K562 (cell line): ENCODE data around the gene GPER1. TPM values are rescaled to one million over a fixed set of nuclear protein-coding genes. Genes with fewer than 3 reads are reported as not detected.

ENCODE experiments used
- CHD2 ChIP-seq: IDR thresholded peaks from 2 replicates; pipeline ENCODE4 v1.6.1; 2011; ENCODE audit warnings: low read depth, low read length
- KLF6 ChIP-seq: fragments of 250-450 bp; sonication (Bioruptor Pico); IDR thresholded peaks from 2 replicates; pipeline ENCODE4 v1.4.0; 2020; ENCODE audit warnings: mild to moderate bottlenecking, moderate library complexity, borderline replicate concordance
- MCM7 ChIP-seq, 2 experiments: fragments of 450-650 bp; IDR thresholded peaks; 2 replicates each; pipeline ENCODE4 v1.6.1; 2016 to 2018
- MTA2 ChIP-seq: fragments of 450-650 bp; IDR thresholded peaks from 2 replicates; pipeline ENCODE4 v1.6.1; 2016; ENCODE audit warnings: low read depth
- NBN ChIP-seq: fragments of 450-650 bp; IDR thresholded peaks from 2 replicates; pipeline ENCODE4 v1.6.1; 2016; ENCODE audit warnings: low read depth, mild to moderate bottlenecking
- RBBP5 ChIP-seq: fragments of 200-600 bp; sonication (generic); IDR thresholded peaks from 2 replicates; pipeline ENCODE4 v1.6.1; 2012; ENCODE audit warnings: borderline replicate concordance, mild to moderate bottlenecking, low read length, control low read depth, inconsistent platforms; ENCODE audit not compliant: insufficient read depth, poor library complexity, severe bottlenecking
- TAF1 ChIP-seq: IDR thresholded peaks from 2 replicates; pipeline ENCODE4 v1.6.1; 2011; ENCODE audit warnings: mild to moderate bottlenecking, low read length, moderate library complexity; ENCODE audit not compliant: insufficient read depth, control insufficient read depth, severe bottlenecking; ENCODE audit errors: extremely low read depth
- TAF7 ChIP-seq: fragments of 450-650 bp; IDR thresholded peaks from 2 replicates; pipeline ENCODE4 v1.6.1; 2016; ENCODE audit warnings: missing genetic modification characterization, missing compliant biosample characterization
- TEAD4 ChIP-seq, 2 experiments: sonication (generic) in 1 of 2; formaldehyde crosslinking in 1 of 2; IDR thresholded peaks; 2 replicates each; pipeline versions ENCODE4 v1.6.1 to v1.8.0; 2012 to 2022; ENCODE audit warnings: borderline replicate concordance in 1 of 2, inconsistent platforms in 1 of 2, low read length in 1 of 2, mild to moderate bottlenecking in 1 of 2, missing genetic modification reagents in 1 of 2
- TFAM ChIP-seq: fragments of 250-450 bp; sonication (Bioruptor Pico); conservative IDR thresholded peaks from 2 replicates; pipeline ENCODE4 v1.5.0; 2021; ENCODE audit warnings: mild to moderate bottlenecking, moderate library complexity
- TOE1 ChIP-seq, 2 experiments: fragments of 450-650 bp in 1 of 2; sonication (generic) in 1 of 2; formaldehyde crosslinking in 1 of 2; IDR thresholded peaks; 2 replicates each; pipeline versions ENCODE4 v1.7.1 to v1.8.0; 2016 to 2022; ENCODE audit warnings: borderline replicate concordance in 2 of 2, mild to moderate bottlenecking in 2 of 2, antibody characterized with exemption in 1 of 2, inconsistent platforms in 1 of 2, low read depth in 1 of 2, missing genetic modification reagents in 1 of 2, moderate library complexity in 1 of 2
- ZBTB12 ChIP-seq: fragments of 250-450 bp; sonication (Bioruptor Pico); IDR thresholded peaks from 2 replicates; pipeline ENCODE4 v1.4.0; 2020
- ZBTB8A ChIP-seq: fragments of 450-650 bp; IDR thresholded peaks from 2 replicates; pipeline ENCODE4 v1.6.1; 2018; ENCODE audit warnings: mild to moderate bottlenecking, moderate library complexity; ENCODE audit not compliant: partially characterized antibody
- ZFX ChIP-seq: sonication (generic); formaldehyde crosslinking; IDR thresholded peaks from 2 replicates; pipeline ENCODE4 v1.8.0; 2022; ENCODE audit warnings: mild to moderate bottlenecking, missing genetic modification reagents, moderate library complexity
- ZNF23 ChIP-seq: fragments of 250-450 bp; sonication (Bioruptor Pico); IDR thresholded peaks from 2 replicates; pipeline ENCODE4 v1.4.0; 2020; ENCODE audit warnings: mild to moderate bottlenecking
- ZNF740 ChIP-seq, 3 experiments: fragments of 200-800 bp in 1 of 3; sonication (Bioruptor generic) in 1 of 3; sonication (generic) in 1 of 3; formaldehyde crosslinking in 1 of 3; IDR thresholded peaks; 2 replicates each; pipeline versions ENCODE4 v1.6.1 to v1.8.0; 2016 to 2022; ENCODE audit warnings: mild to moderate bottlenecking in 2 of 3, missing compliant biosample characterization in 2 of 3, missing genetic modification characterization in 2 of 3, missing genetic modification reagents in 1 of 3
- ZNF778 ChIP-seq: fragments of 450-650 bp; formaldehyde crosslinking; IDR thresholded peaks from 2 replicates; pipeline ENCODE4 v1.4.0; 2020; ENCODE audit warnings: mild to moderate bottlenecking, moderate library complexity
- polyA plus RNA-seq, 8 experiments: library from polyadenylated mRNA; depleted of rRNA in 4 of 8; stranded (reverse) in 5 of 8; unstranded in 3 of 8; fragments of >200 nt; fragmentation: Nextera tagmentation in 2 of 8; fragmentation: Illumina TruSeq in 1 of 8; extraction: Ambion mirVana in 2 of 8; extraction: Trizol in 1 of 8; gene quantifications; 2 replicates each; pipeline versions ENCODE4 v1.2.1 to v1.2.3, GENCODE V29; 2011 to 2014; ENCODE audit warnings: inconsistent platforms in 1 of 8, missing spikeins in 1 of 8
- total RNA-seq, 7 experiments: library from RNA; depleted of rRNA in 6 of 7; stranded (reverse); fragments of >200 nt in 6 of 7; fragmentation: Illumina TruSeq in 2 of 7; extraction: Trizol in 2 of 7; gene quantifications; 2 replicates each; pipeline versions ENCODE4 v1.2.1 to v1.2.3, GENCODE V29; 2011 to 2021; ENCODE audit warnings: low replicate concordance in 1 of 7
- TF ChIP-seq, protein P1 (sequence below): IDR thresholded peaks from 2 replicates; pipeline ENCODE4 v1.6.1; 2016; ENCODE audit warnings: missing genetic modification characterization, missing compliant biosample characterization
- TF ChIP-seq, protein P2 (sequence below): sonication (generic); formaldehyde crosslinking; IDR thresholded peaks from 2 replicates; pipeline ENCODE4 v1.8.1; 2023; ENCODE audit warnings: mild to moderate bottlenecking, missing genetic modification reagents

The GPER1 gene
- total and polyA plus RNA-seq, 9 of the 15 experiments (the other 6 are each of a cell fraction or from before 2014, with no cell fraction given): 0.04 to 0.09 (median 0.08) TPM; not detected in 6

GRCh38 chr7:1041551-1042491 lies 46.1 kb upstream of the GPER1 start (continued):
- TF ChIP-seq ZBTB12 (no peak), TOE1 (IDR thresholded peaks at IDR 0.05; ENCODE audit: borderline replicate concordance) (no peak), TOE1 (CRISPR knock-in tag; IDR thresholded peaks at IDR 0.05; ENCODE audit: borderline replicate concordance, low read depth) (no peak), MTA2 (no peak), ZFX (CRISPR knock-in tag) (peak; percentile 34; the same call in 1 of the 2 replicates), TAF1 (no peak), RBBP5 (peak; percentile 1), ZNF23 (no peak), ZNF778 (CRISPR knock-in tag) (no peak), KLF6 (CRISPR knock-in tag) (no peak), NBN (no peak), CHD2 (no peak), ZNF740 (CRISPR knock-in tag; IDR thresholded peaks at IDR 0.05) (peak; percentile 79), ZNF740 (tag; IDR thresholded peaks at IDR 0.05) (no peak), TEAD4 (IDR thresholded peaks at IDR 0.05; ENCODE audit: low read length) (no peak), TEAD4 (CRISPR knock-in tag; IDR thresholded peaks at IDR 0.05; ENCODE audit: borderline replicate concordance) (no peak), MCM7 (IDR thresholded peaks at IDR 0.05) (no peak), TAF7 (tag) (no peak), ZBTB8A (no peak), TFAM (CRISPR knock-in tag) (no peak)
- TF ChIP-seq, protein P1, sequence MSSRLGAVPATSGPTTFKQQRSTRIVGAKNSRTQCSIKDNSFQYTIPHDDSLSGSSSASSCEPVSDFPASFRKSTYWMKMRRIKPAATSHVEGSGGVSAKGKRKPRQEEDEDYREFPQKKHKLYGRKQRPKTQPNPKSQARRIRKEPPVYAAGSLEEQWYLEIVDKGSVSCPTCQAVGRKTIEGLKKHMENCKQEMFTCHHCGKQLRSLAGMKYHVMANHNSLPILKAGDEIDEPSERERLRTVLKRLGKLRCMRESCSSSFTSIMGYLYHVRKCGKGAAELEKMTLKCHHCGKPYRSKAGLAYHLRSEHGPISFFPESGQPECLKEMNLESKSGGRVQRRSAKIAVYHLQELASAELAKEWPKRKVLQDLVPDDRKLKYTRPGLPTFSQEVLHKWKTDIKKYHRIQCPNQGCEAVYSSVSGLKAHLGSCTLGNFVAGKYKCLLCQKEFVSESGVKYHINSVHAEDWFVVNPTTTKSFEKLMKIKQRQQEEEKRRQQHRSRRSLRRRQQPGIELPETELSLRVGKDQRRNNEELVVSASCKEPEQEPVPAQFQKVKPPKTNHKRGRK: no peak
- TF ChIP-seq, protein P2, sequence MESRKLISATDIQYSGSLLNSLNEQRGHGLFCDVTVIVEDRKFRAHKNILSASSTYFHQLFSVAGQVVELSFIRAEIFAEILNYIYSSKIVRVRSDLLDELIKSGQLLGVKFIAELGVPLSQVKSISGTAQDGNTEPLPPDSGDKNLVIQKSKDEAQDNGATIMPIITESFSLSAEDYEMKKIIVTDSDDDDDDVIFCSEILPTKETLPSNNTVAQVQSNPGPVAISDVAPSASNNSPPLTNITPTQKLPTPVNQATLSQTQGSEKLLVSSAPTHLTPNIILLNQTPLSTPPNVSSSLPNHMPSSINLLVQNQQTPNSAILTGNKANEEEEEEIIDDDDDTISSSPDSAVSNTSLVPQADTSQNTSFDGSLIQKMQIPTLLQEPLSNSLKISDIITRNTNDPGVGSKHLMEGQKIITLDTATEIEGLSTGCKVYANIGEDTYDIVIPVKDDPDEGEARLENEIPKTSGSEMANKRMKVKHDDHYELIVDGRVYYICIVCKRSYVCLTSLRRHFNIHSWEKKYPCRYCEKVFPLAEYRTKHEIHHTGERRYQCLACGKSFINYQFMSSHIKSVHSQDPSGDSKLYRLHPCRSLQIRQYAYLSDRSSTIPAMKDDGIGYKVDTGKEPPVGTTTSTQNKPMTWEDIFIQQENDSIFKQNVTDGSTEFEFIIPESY (CRISPR knock-in tag): peak; percentile 81
